Panc1 (cell line): Measurements from ENCODE around the gene DCUN1D3.

ENCODE experiments used
- POLR2AphosphoS5 ChIP-seq: IDR thresholded peaks from 2 replicates; pipeline ENCODE4 v1.6.1; 2012; ENCODE audit warnings: mild to moderate bottlenecking, low read depth, low read length, moderate library complexity
- TF ChIP-seq, protein P1 (sequence below), 2 experiments: IDR thresholded peaks; 2 replicates each; pipeline ENCODE4 v1.6.1; 2011 to 2012; ENCODE audit warnings: low read depth in 2 of 2, control low read depth in 1 of 2, low read length in 1 of 2, mild to moderate bottlenecking in 1 of 2, moderate library complexity in 1 of 2; ENCODE audit not compliant: insufficient read depth in 1 of 2

- TF ChIP-seq POLR2AphosphoS5 = peak; percentile 52; the same call in 1 of the 2 replicates
- TF ChIP-seq, protein P1, sequence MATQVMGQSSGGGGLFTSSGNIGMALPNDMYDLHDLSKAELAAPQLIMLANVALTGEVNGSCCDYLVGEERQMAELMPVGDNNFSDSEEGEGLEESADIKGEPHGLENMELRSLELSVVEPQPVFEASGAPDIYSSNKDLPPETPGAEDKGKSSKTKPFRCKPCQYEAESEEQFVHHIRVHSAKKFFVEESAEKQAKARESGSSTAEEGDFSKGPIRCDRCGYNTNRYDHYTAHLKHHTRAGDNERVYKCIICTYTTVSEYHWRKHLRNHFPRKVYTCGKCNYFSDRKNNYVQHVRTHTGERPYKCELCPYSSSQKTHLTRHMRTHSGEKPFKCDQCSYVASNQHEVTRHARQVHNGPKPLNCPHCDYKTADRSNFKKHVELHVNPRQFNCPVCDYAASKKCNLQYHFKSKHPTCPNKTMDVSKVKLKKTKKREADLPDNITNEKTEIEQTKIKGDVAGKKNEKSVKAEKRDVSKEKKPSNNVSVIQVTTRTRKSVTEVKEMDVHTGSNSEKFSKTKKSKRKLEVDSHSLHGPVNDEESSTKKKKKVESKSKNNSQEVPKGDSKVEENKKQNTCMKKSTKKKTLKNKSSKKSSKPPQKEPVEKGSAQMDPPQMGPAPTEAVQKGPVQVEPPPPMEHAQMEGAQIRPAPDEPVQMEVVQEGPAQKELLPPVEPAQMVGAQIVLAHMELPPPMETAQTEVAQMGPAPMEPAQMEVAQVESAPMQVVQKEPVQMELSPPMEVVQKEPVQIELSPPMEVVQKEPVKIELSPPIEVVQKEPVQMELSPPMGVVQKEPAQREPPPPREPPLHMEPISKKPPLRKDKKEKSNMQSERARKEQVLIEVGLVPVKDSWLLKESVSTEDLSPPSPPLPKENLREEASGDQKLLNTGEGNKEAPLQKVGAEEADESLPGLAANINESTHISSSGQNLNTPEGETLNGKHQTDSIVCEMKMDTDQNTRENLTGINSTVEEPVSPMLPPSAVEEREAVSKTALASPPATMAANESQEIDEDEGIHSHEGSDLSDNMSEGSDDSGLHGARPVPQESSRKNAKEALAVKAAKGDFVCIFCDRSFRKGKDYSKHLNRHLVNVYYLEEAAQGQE (IDR thresholded peaks at IDR 0.05; ENCODE audit: insufficient read depth in 1 of 2, low read depth in 2 of 2, low read length in 1 of 2) = no peak
These were observed 6.4 kb upstream of the DCUN1D3 start for GRCh38 chr16:20906341-20907255.
